HG02678 (cell line): ENCODE measurements around the gene SCYGR1.
A peak's percentile ranks its signal among the peaks of the same experiment; 100 is the strongest.
"Not testable (repeated sequence)": the region's sequence is repeated elsewhere in the genome, so short reads cannot be mapped to it uniquely, and the experiment has no call there.

Source experiments
- ATAC-seq: cut with Tn5 transposase; IDR thresholded peaks from one replicate; pipeline ENCODE4 v1.9.1; 2021; ENCODE audit warnings: mild to moderate bottlenecking, moderate library complexity; ENCODE audit not compliant: unreplicated experiment

The SCYGR1 gene

GRCh38 chr2:227374158-227374557 lies 13.6 kb downstream of the SCYGR1 start:
- ATAC-seq = no peak

- no peak for ATAC-seq
Observed at GRCh38 chr2:227373389-227373788, 14.4 kb downstream of the SCYGR1 start.

DNA sequence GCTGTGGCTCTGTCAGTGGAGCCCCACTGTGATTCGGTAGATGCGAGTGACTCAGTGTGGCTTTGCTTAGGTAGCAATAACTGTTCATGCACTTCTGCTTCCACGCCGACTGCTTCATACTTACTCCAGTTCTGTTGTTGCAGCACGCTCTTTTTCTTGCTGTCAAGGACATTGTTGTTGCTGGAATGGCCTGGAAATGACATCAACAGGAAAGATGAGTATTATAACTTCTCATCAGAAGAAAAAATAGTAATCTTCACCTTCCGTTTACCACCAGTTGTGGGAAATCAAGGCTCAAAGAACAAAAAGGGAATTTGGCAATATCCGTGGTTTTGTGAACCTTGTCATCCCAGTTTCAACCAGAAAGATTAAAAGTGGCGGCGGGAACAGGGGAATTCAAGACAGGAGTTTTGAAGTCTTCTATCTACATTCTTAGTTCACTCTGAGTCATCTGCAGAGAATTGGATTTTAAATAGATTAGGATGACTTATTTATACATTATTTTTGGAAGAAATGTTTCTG lies 16.9 kb downstream of the SCYGR1 start:
- ATAC-seq = no peak

- ATAC-seq = no peak
Observed at GRCh38 chr2:227370092-227370491, 17.7 kb downstream of the SCYGR1 start.

DNA sequence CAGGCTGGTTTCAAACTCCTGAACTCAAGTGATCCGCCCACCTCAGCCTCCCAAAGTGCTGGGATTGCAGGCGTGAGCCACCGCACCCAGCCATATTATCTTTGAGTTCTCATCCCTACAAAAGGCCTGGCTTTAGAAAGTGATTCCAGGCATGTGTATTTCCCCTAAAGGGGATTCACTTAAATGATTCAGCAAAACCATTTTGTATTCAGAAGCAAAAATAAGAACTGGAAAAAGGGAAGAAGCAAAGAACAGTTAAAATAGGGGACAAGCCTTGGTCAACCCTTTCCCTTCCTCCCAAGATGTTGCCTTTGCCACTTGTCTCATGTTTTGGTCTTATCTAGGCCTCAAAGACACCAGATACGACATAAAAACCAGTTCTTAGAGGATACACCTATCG lies 19.2 kb downstream of the SCYGR1 start:
- no peak for ATAC-seq

DNA sequence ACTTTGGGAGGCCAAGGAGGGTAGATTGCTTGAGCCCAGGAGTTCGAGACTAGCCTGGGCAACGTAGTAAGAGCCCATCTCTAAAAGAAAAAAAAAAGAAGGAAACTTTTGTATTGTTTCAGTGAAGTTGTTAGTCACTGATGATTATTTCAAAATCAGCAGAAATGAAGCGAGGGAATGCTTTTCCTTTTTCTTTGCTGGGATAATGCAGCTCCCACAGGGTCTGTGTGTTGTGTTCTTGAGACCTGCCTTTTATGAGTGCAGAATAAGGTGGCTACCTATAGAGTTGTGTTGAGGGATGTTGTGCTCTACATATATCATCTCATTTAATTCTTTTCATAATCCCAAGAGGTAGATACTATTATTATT lies 20.3 kb downstream of the SCYGR1 start:
- no peak for ATAC-seq

DNA sequence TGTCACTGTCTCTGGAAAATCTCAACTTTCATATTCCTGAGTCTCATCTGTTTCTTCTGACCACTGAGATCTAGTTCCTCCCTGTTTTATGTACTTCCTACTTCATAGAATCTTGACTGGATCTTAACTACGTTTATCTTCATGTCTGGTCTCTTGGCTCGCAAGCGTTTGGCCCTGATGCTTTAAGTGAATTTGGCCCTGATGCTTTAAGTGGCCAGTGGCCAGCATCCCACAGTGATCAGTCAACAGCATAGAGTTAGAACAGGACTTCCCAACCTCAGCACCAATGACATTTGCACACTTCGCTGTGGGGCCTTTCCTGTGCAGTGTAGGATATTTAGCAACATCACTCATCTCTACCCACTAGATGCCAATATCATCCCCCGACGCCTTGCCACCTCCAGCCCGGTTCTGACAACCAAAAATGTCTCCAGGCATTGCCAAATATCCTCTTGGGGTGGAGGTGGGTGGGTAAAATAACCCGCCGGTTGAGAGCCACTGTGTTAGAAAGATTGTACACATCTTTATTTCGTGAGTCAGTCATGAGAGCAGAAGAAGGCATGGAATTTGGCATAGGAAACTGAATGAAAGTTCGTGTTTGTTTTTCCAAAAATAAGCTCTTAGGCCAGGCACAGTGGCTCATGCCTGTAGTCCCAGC lies 20.9 kb downstream of the SCYGR1 start:
- no peak for ATAC-seq

DNA sequence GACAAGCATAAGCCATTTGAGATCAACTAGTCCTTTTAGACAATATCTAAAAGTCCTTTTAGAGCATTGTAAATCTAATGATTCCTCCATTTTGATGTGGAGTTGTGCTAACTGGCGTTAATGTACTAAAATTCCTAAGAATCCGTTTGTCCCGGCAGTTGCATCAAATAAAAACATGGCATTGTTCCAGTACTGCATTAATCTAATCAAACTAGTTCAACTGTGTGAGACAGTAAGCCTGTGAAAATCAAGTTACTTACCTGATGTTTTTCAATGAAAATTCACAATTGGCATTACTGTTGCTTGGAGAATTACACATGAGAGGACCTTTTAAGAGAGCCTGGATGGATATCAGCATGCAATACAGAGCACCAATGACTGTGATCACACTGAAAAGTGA lies 21.9 kb downstream of the SCYGR1 start:
- ATAC-seq = no peak

GRCh38 chr2:227364585-227365263 lies 23.0 kb downstream of the SCYGR1 start:
- ATAC-seq = not testable (repeated sequence)

GRCh38 chr2:227363756-227364155 lies 24.0 kb downstream of the SCYGR1 start:
- no peak for ATAC-seq

GRCh38 chr2:227360351-227360750 lies 27.4 kb downstream of the SCYGR1 start:
- no peak for ATAC-seq

- ATAC-seq = peak; percentile 79
Observed at GRCh38 chr2:227351639-227352038, 36.1 kb downstream of the SCYGR1 start.

DNA sequence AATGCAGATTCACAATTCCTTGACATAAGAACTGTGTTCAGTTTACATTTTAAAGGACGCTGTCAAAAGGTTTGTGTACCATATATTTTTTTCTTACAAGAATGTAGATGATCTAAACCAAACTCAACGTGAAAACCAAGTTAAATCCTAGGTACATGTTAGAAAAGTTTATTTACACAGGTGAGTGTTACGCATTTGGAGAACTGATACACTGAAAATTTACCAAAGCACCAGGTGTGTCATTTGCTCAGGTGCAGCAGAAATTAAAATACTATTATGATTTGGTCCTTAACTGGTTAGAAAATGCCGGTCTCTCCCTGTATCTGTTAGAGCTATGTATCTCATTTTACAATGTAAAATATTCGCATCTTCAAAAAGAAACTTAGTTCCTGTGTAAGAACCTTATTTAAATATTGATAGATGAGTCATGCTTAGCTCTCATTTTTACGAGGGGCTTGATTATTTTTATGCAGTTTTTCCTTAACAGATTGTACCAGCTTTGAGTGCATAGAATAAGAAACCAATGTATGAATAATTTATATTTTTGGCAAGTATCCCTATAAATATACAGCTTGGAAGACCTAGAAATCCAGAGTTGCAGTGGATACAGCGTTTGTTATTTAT lies 37.6 kb downstream of the SCYGR1 start:
- ATAC-seq = no peak

DNA sequence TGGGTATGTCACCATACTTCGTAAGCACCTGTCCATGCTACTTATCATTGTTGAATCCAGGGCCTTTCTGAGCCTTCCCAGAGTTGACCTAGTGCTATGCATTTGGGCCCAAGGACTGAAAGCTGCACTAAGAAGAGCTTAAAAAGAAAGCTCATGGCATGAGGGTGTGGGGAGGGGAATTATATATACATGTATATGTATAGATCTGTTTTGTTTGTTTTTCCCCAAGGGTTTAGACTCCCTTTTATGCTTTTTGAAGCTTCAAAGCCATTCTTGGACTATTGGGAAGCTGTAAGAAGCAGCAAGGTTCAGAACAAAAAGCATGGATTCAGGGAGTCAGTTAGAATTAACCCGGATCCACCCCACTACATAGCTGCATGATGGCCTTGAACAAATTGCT lies 39.4 kb downstream of the SCYGR1 start:
- no peak for ATAC-seq

- ATAC-seq = no peak
Observed at GRCh38 chr2:227347117-227347516, 40.6 kb downstream of the SCYGR1 start.

- ATAC-seq = no peak
Observed at GRCh38 chr2:227344231-227344630, 43.5 kb downstream of the SCYGR1 start.

DNA sequence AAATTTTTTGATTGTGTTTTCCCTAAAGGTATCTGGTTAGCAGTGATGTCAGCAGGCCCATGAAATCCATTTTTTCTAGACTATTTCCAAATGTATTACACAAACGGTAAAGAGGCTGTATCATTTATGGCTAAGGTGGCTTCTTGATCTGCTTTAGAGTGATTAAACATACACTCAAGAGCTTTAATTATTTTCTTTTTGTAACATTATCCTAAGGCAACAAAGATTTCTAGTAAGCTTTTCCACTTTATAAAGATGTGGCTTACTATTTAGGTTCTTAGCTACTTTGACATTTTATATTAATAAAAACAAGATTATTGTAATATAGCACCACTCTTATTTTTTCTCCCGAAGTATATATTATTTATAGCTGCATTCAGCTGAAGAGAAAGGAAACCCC lies 46.2 kb downstream of the SCYGR1 start:
- no peak for ATAC-seq

- ATAC-seq = no peak
Observed at GRCh38 chr2:227340106-227340505, 47.6 kb downstream of the SCYGR1 start.

DNA sequence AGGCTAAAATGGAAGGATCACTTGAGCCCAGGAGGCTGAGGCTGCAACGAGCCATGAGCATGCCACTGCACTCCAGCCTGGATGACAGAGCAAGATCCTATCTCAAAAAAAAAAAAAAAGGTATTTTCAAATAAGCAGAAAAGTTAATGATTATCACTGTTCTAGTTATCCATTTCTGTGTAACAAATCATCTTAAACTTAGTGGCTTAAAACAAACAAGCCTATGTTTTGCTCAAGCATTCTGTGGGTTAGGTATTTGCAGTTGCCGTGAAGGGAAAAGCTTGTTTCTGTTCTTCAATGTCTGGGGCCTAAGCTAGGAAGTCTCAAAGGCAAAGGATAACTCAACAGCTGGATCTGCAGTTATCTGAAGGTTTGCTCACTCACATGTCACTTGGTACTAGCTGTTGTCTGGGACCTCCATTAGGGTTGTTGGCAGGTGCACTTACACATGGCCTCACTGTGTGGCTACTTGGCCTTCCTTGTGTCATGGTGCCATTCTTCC lies 48.6 kb downstream of the SCYGR1 start:
- peak; percentile 35 for ATAC-seq
